Central memory CD8-positive, alpha-beta T cell (primary cell): ENCODE results near the gene SLC25A38.
"Not testable (repeated sequence)": the region's sequence is repeated elsewhere in the genome, so short reads cannot be mapped to it uniquely, and the experiment has no call there.

ENCODE experiments used
- ATAC-seq: fragments of 150-1000 bp; cut with Tn5 transposase; replicated peaks from 2 replicates; pipeline ENCODE4 v1.10.0; 2022; ENCODE audit warnings: mild to moderate bottlenecking, moderate FRiP score, moderate number of reproducible peaks; ENCODE audit not compliant: poor library complexity, severe bottlenecking; ENCODE audit errors: extremely low read depth
- DNase-seq, 2 donors: peaks; one replicate each; pipeline ENCODE4 v3.0.0; 2021; ENCODE audit warnings: low spot score in 2 of 2
- H3K27ac Mint-ChIP-seq: one replicate; pipeline ENCODE4 v1.8.0; 2022; ENCODE audit warnings: low read depth, mild to moderate bottlenecking, moderate library complexity, mixed read lengths
- H3K27me3 Mint-ChIP-seq: one replicate; pipeline ENCODE4 v1.8.0; 2022; ENCODE audit warnings: mixed read lengths
- H3K36me3 Mint-ChIP-seq: one replicate; pipeline ENCODE4 v1.8.0; 2022; ENCODE audit warnings: mild to moderate bottlenecking, moderate library complexity, mixed read lengths; ENCODE audit not compliant: insufficient read depth
- H3K4me1 Mint-ChIP-seq: one replicate; pipeline ENCODE4 v1.8.0; 2022; ENCODE audit warnings: mixed read lengths
- H3K4me3 Mint-ChIP-seq: one replicate; pipeline ENCODE4 v1.8.0; 2022; ENCODE audit warnings: mild to moderate bottlenecking, moderate library complexity, mixed read lengths
- H3K9me3 Mint-ChIP-seq: one replicate; pipeline ENCODE4 v1.8.0; 2022; ENCODE audit warnings: mixed read lengths

Gene SLC25A38

GRCh38 chr3:39414421-39414907, 31.3 kb downstream of the SLC25A38 start:
- ATAC-seq (no peak), DNase-seq (no peak)
- Mint-ChIP-seq H3K4me1 (peaks cover 42% of the 10 kb centered on the region), H3K27ac (peak overlapping the region; percentile 26), H3K36me3 (peaks cover 56% of the 10 kb centered on the region), H3K27me3 (no peaks in the 10 kb centered on the region), H3K4me3 (no peak overlapping the region), H3K9me3 (no peaks in the 10 kb centered on the region)

- H3K27ac Mint-ChIP-seq, H3K27me3 Mint-ChIP-seq, DNase-seq, ATAC-seq, H3K9me3 Mint-ChIP-seq, H3K4me3 Mint-ChIP-seq: not testable (repeated sequence)
- Mint-ChIP-seq H3K4me1 (peaks cover 34% of the 10 kb centered on the region), H3K36me3 (peaks cover 48% of the 10 kb centered on the region)
Measured at GRCh38 chr3:39415302-39415701, 32.1 kb downstream of the SLC25A38 start.

- ATAC-seq (no peak), DNase-seq (no peak)
- no peak overlapping the region for H3K27ac Mint-ChIP-seq
- H3K36me3 Mint-ChIP-seq = peaks cover 42% of the 10 kb centered on the region
- H3K4me3 Mint-ChIP-seq = no peak overlapping the region
- H3K27me3 Mint-ChIP-seq = no peaks in the 10 kb centered on the region
- peaks cover 30% of the 10 kb centered on the region for H3K4me1 Mint-ChIP-seq
- no peaks in the 10 kb centered on the region for H3K9me3 Mint-ChIP-seq
Measured at GRCh38 chr3:39415983-39416382, 32.8 kb downstream of the SLC25A38 start.

GRCh38 chr3:39416998-39417397, 33.8 kb downstream of the SLC25A38 start:
- ATAC-seq, H3K4me3 Mint-ChIP-seq, H3K9me3 Mint-ChIP-seq, H3K27ac Mint-ChIP-seq, DNase-seq, H3K27me3 Mint-ChIP-seq: not testable (repeated sequence)
- H3K4me1 Mint-ChIP-seq = peaks cover 22% of the 10 kb centered on the region
- peaks cover 31% of the 10 kb centered on the region for H3K36me3 Mint-ChIP-seq

- H3K9me3 Mint-ChIP-seq, ATAC-seq, DNase-seq, H3K27me3 Mint-ChIP-seq, H3K4me3 Mint-ChIP-seq: not testable (repeated sequence)
- peaks cover 16% of the 10 kb centered on the region for H3K4me1 Mint-ChIP-seq
- H3K27ac Mint-ChIP-seq = peak overlapping the region; percentile 44
- peaks cover 15% of the 10 kb centered on the region for H3K36me3 Mint-ChIP-seq
Measured at GRCh38 chr3:39418556-39419225, 35.5 kb downstream of the SLC25A38 start.

- H3K4me3 Mint-ChIP-seq = no peak overlapping the region
- H3K27me3 Mint-ChIP-seq = no peaks in the 10 kb centered on the region
- peaks cover 6% of the 10 kb centered on the region for H3K36me3 Mint-ChIP-seq
- peaks cover 11% of the 10 kb centered on the region for H3K4me1 Mint-ChIP-seq
- H3K9me3 Mint-ChIP-seq = no peaks in the 10 kb centered on the region
- DNase-seq (no peak), ATAC-seq (no peak)
- no peak overlapping the region for H3K27ac Mint-ChIP-seq
Measured at GRCh38 chr3:39419742-39420315, 36.7 kb downstream of the SLC25A38 start.

GRCh38 chr3:39420543-39420942, 37.4 kb downstream of the SLC25A38 start:
- H3K9me3 Mint-ChIP-seq = no peaks in the 10 kb centered on the region
- no peaks in the 10 kb centered on the region for H3K27me3 Mint-ChIP-seq
- H3K4me1 Mint-ChIP-seq = peaks cover 9% of the 10 kb centered on the region
- peaks cover 3% of the 10 kb centered on the region for H3K36me3 Mint-ChIP-seq
- ATAC-seq = no peak
- H3K4me3 Mint-ChIP-seq = no peak overlapping the region
- DNase-seq = no peak
- no peak overlapping the region for H3K27ac Mint-ChIP-seq

GRCh38 chr3:39423436-39423970, 40.3 kb downstream of the SLC25A38 start:
- Mint-ChIP-seq H3K27ac (no peak overlapping the region), H3K4me3 (no peak overlapping the region), H3K4me1 (no peaks in the 10 kb centered on the region), H3K36me3 (no peaks in the 10 kb centered on the region), H3K9me3 (no peaks in the 10 kb centered on the region), H3K27me3 (no peaks in the 10 kb centered on the region)
- ATAC-seq (no peak), DNase-seq (no peak)

- H3K4me3 Mint-ChIP-seq = no peak overlapping the region
- H3K27ac Mint-ChIP-seq = no peak overlapping the region
- peaks cover 20% of the 10 kb centered on the region for H3K27me3 Mint-ChIP-seq
- ATAC-seq (no peak), DNase-seq (no peak)
- H3K4me1 Mint-ChIP-seq = no peaks in the 10 kb centered on the region
- no peaks in the 10 kb centered on the region for H3K9me3 Mint-ChIP-seq
- no peaks in the 10 kb centered on the region for H3K36me3 Mint-ChIP-seq
Measured at GRCh38 chr3:39426312-39426711, 43.1 kb downstream of the SLC25A38 start.

- H3K4me3 Mint-ChIP-seq = no peak overlapping the region
- H3K27me3 Mint-ChIP-seq = peaks cover 20% of the 10 kb centered on the region
- no peak overlapping the region for H3K27ac Mint-ChIP-seq
- ATAC-seq (no peak), DNase-seq (no peak)
- H3K9me3 Mint-ChIP-seq = no peaks in the 10 kb centered on the region
- no peaks in the 10 kb centered on the region for H3K4me1 Mint-ChIP-seq
- peaks cover 1% of the 10 kb centered on the region for H3K36me3 Mint-ChIP-seq
Measured at GRCh38 chr3:39427506-39427905, 44.3 kb downstream of the SLC25A38 start.

- peaks cover 1% of the 10 kb centered on the region for H3K36me3 Mint-ChIP-seq
- H3K27ac Mint-ChIP-seq = no peak overlapping the region
- no peak for DNase-seq
- no peak overlapping the region for H3K4me3 Mint-ChIP-seq
- no peaks in the 10 kb centered on the region for H3K4me1 Mint-ChIP-seq
- no peak for ATAC-seq
- peaks cover 20% of the 10 kb centered on the region for H3K27me3 Mint-ChIP-seq
- H3K9me3 Mint-ChIP-seq = no peaks in the 10 kb centered on the region
Measured at GRCh38 chr3:39428745-39429201, 45.6 kb downstream of the SLC25A38 start.

GRCh38 chr3:39429466-39429865, 46.3 kb downstream of the SLC25A38 start:
- no peak for ATAC-seq
- DNase-seq = no peak
- H3K9me3 Mint-ChIP-seq = no peaks in the 10 kb centered on the region
- H3K36me3 Mint-ChIP-seq = peaks cover 1% of the 10 kb centered on the region
- peaks cover 20% of the 10 kb centered on the region for H3K27me3 Mint-ChIP-seq
- H3K4me3 Mint-ChIP-seq = no peak overlapping the region
- H3K4me1 Mint-ChIP-seq = no peaks in the 10 kb centered on the region
- no peak overlapping the region for H3K27ac Mint-ChIP-seq

- Mint-ChIP-seq H3K27me3 (peaks cover 20% of the 10 kb centered on the region), H3K4me1 (no peaks in the 10 kb centered on the region)
Measured at GRCh38 chr3:39432342-39432741, 49.2 kb downstream of the SLC25A38 start.

More at GRCh38 chr3:39432342-39432741, 49.2 kb downstream of the SLC25A38 start:
- H3K27ac Mint-ChIP-seq = no peak overlapping the region
- no peaks in the 10 kb centered on the region for H3K9me3 Mint-ChIP-seq
- DNase-seq (no peak), ATAC-seq (no peak)
- H3K4me3 Mint-ChIP-seq = no peak overlapping the region
- peaks cover 1% of the 10 kb centered on the region for H3K36me3 Mint-ChIP-seq
